NOMO-1 treated with DMSO at 0.1 percent for 48 hours (cell line): ENCODE results near the gene EMC6.
"Not testable (repeated sequence)": the region's sequence is repeated elsewhere in the genome, so short reads cannot be mapped to it uniquely, and the experiment has no call there.

ENCODE experiments used
- DNase-seq: peaks from one replicate; lab custom pipeline; 2025; ENCODE audit not compliant: unreplicated experiment; lab: John Stamatoyannopoulos, UW

Gene EMC6

DNA sequence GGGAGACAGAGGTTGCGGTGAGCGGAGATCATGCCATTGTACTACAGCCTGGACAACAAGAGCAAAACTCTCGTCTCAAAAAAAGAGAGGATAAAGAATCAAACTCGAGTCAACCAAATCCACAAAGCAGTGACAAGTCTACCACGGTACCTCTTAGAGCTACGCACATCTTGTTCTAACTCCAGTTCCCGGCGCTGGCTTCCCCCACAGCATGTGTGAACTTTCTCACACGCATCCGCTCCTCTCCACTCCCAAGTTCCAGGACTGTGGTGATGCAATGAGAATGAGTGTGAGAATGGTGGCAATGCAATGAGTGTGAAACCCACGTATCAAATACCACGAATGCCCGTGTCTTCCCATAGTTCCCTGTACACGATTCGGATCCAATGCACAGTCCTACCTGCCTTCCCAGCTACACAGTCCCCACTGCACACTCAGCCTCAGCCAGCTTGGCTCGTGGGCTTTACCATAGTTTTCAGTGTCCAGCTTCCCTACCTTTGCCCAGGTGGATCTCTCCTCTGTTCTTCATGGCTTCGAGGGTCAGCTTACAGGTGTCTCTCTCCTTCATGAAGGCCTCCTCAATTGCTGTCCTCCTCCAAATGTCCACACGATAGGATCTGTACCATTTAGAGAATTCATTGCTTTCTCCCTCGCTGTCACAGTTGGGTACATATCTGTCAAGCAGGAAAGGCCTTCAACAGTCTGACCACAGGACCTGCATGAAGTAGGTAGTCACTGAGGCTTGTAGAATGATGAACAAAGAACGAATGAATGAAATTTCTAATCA, 36.5 kb downstream of the EMC6 start:
- no peak for DNase-seq

DNA sequence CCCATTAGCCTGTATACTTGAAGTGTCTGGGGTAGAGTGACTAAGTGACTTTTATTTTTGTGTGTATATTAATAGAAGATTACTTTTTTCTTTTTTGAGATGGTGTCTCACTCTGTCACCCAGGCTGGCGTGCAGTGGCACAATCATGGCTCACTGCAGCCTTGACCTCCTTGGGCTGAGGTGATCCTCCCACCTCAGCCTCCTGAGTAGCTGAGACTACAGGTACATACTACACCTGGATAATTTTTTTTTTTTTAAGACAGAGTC, 37.0 kb downstream of the EMC6 start:
- not testable (repeated sequence) for DNase-seq

- DNase-seq: no peak
Measured at GRCh38 chr17:3708366-3708765, 39.8 kb downstream of the EMC6 start.

GRCh38 chr17:3710951-3711383, 42.4 kb downstream of the EMC6 start:
- peak; percentile 95 for DNase-seq

DNA sequence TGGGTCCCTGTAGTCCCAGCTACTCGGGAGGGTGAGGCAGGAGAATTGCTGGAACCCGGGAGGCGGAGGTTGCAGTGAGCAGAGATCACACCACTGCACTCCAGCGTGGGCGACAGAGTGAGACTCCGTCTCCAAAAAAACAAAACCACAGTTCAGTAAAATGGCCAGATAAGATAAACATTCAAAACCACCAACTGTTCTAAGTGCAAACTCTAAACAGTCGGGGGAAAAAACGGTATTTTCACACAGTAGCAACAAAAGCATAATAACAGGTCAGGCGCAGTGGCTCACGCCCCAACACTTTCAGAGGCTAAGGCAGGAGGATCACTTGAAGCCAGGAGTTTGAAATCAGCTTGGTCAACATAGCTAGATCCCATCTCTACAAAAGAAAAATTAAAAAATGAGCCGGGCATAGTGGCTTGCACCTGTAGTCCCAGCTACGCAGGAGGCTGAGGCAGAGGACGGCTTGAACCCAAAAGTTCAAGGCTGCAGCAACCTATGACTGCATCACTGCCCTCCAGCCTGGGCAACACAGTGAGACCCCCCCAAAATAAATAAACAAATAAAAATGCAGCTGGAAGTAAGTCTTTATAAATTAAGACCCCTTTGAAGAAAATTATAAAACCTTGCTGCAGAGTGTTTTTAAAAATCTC, 44.3 kb downstream of the EMC6 start:
- DNase-seq: no peak

- no peak for DNase-seq
Measured at GRCh38 chr17:3715296-3715695, 46.7 kb downstream of the EMC6 start.

DNA sequence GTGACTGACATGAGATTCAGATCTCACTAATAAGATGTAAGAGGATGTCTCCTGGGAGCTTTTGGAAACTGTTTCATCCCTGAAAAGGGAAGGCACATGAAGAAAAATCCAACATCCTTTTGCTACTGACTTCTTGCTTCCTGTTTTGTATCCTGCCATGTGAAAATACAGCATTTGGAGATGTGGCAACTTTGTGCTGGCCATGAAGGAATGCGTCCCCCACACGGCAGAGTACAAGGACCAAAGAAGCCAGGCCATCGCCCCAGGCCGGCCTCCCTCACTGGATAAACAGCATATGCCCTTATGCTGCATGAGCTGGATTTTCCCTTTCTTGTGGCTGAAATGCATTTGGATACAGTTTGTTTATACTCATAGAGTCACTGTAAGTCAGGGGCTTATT, 49.6 kb downstream of the EMC6 start:
- no peak for DNase-seq

- no peak for DNase-seq
Measured at GRCh38 chr17:3719265-3719664, 50.7 kb downstream of the EMC6 start.
